OCI-LY7 (cell line): ENCODE measurements around the gene OR10K1.

Experiments
- EZH2phosphoT487 ChIP-seq: fragments of 200-600 bp; sonication (generic); IDR thresholded peaks from 2 replicates; pipeline ENCODE4 v1.6.1; 2018; ENCODE audit warnings: low read depth, borderline replicate concordance, mild to moderate bottlenecking, mixed run types, antibody characterized with exemption, low read length, moderate library complexity, mixed read lengths
- TF ChIP-seq, protein P1 (sequence below): fragments of 200-600 bp; sonication (generic); conservative IDR thresholded peaks from 2 replicates; pipeline ENCODE4 v1.5.1; 2014; ENCODE audit warnings: mild to moderate bottlenecking, antibody characterized with exemption, low read length, moderate library complexity, mixed read lengths

DNA sequence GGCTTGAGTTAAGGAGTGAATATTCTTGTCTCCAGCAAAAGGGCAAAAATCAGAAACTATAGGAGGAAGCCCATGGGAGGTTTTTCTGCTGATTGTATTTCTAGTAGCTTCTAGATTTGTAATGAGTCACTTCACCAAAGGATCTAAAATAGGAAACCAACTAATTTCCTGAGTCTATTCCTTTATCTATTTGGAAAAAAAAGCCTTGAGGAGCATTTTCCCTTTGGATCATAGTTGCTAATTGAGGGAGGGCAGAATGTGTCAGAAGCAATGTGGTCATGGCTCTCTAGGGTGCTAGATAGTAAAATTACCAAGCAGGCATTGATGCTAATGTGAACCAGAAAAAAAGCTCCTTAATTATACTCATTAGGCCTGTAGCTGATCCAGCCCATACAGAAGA is 10.3 kb downstream of the OR10K1 start, which contains the start of gene OR10R2:
- TF ChIP-seq, protein P1, sequence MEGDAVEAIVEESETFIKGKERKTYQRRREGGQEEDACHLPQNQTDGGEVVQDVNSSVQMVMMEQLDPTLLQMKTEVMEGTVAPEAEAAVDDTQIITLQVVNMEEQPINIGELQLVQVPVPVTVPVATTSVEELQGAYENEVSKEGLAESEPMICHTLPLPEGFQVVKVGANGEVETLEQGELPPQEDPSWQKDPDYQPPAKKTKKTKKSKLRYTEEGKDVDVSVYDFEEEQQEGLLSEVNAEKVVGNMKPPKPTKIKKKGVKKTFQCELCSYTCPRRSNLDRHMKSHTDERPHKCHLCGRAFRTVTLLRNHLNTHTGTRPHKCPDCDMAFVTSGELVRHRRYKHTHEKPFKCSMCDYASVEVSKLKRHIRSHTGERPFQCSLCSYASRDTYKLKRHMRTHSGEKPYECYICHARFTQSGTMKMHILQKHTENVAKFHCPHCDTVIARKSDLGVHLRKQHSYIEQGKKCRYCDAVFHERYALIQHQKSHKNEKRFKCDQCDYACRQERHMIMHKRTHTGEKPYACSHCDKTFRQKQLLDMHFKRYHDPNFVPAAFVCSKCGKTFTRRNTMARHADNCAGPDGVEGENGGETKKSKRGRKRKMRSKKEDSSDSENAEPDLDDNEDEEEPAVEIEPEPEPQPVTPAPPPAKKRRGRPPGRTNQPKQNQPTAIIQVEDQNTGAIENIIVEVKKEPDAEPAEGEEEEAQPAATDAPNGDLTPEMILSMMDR = no peak
- no peak for TF ChIP-seq EZH2phosphoT487
